Raji (cell line): ENCODE data around the gene FBF1.

Experiments
- POLR2A ChIP-seq: IDR thresholded peaks from 2 replicates; pipeline ENCODE4 v1.6.1; 2011; ENCODE audit warnings: low read depth, low read length, control low read depth; ENCODE audit not compliant: insufficient read depth

The FBF1 gene

GRCh38 chr17:75940727-75941441 lies at the start of gene FBF1:
TSS of gene FBF1 (minus strand) at chr17:75941042. CDS start at chr17:75938149, 2,893 bp downstream.
- peak; percentile 87 for TF ChIP-seq POLR2A

- no peak for TF ChIP-seq POLR2A
These were observed 46.2 kb upstream of the FBF1 start for GRCh38 chr17:75987041-75987440.

GRCh38 chr17:75985986-75986385 lies 45.1 kb upstream of the FBF1 start:
- no peak for TF ChIP-seq POLR2A

- no peak for TF ChIP-seq POLR2A
These were observed 42.8 kb upstream of the FBF1 start for GRCh38 chr17:75983501-75984181.

- TF ChIP-seq POLR2A, result no peak
These were observed 40.3 kb upstream of the FBF1 start for GRCh38 chr17:75981019-75981615.

GRCh38 chr17:75980188-75981018 lies 39.6 kb upstream of the FBF1 start:
- no peak for TF ChIP-seq POLR2A

- no peak for TF ChIP-seq POLR2A
These were observed 38.9 kb upstream of the FBF1 start for GRCh38 chr17:75979705-75980187.

GRCh38 chr17:75978938-75979704 lies 38.3 kb upstream of the FBF1 start, which contains the start of the genes ACOX1 and TEN1:
TSS of gene ACOX1 (minus strand) at chr17:75979166. CDS start at chr17:75979073, 93 bp downstream.
TSS of gene TEN1 (plus strand) at chr17:75979240. CDS start at chr17:75986193, 6,953 bp downstream.
- TF ChIP-seq POLR2A, result peak; percentile 77

GRCh38 chr17:75976175-75976848 lies 35.5 kb upstream of the FBF1 start:
- no peak for TF ChIP-seq POLR2A

- TF ChIP-seq POLR2A, result no peak
These were observed 34.9 kb upstream of the FBF1 start for GRCh38 chr17:75975757-75976174.

- no peak for TF ChIP-seq POLR2A
These were observed 29.8 kb upstream of the FBF1 start for GRCh38 chr17:75970626-75971025.

- TF ChIP-seq POLR2A, result no peak
These were observed 29.2 kb upstream of the FBF1 start for GRCh38 chr17:75970011-75970523.

GRCh38 chr17:75965468-75965867 lies 24.6 kb upstream of the FBF1 start:
- TF ChIP-seq POLR2A, result no peak

GRCh38 chr17:75959839-75960511 lies 19.1 kb upstream of the FBF1 start:
- TF ChIP-seq POLR2A, result no peak
